H1 (cell line): ENCODE data around the gene TMEM92. TPM values are rescaled to one million over a fixed set of nuclear protein-coding genes. Genes with fewer than 3 reads are reported as not detected.

ENCODE experiments used
- polyA plus RNA-seq, 7 experiments: library from polyadenylated mRNA; depleted of rRNA in 3 of 7; stranded (reverse) in 5 of 7; unstranded in 2 of 7; fragments of >200 nt in 5 of 7; fragments of 200-250 nt in 2 of 7; gene quantifications; 1 replicate in 5 of 7; 2 replicates in 1 of 7; 4 replicates in 1 of 7; pipeline versions ENCODE4 v1.2.1 to v1.2.3, GENCODE V29; 2011 to 2013; ENCODE audit warnings: missing spikeins in 2 of 7, mixed read lengths in 2 of 7
- total RNA-seq: library from RNA; stranded (reverse); fragmentation: NEBNext Ultra II Directional; extraction: Animal tissue kit (Norgen Biotek cat#: 25700); gene quantifications from 2 replicates; pipeline ENCODE4 v1.2.1, GENCODE V29; 2021
- TF ChIP-seq, protein P1 (sequence below): IDR thresholded peaks from 2 replicates; pipeline ENCODE4 v1.6.1; 2012; ENCODE audit warnings: low read length, inconsistent platforms

TMEM92 gene
- total and polyA plus RNA-seq, 2 of the 8 experiments (the other 6 are each of a cell fraction or from before 2014, with no cell fraction given): 11.9 to 24.8 TPM

DNA sequence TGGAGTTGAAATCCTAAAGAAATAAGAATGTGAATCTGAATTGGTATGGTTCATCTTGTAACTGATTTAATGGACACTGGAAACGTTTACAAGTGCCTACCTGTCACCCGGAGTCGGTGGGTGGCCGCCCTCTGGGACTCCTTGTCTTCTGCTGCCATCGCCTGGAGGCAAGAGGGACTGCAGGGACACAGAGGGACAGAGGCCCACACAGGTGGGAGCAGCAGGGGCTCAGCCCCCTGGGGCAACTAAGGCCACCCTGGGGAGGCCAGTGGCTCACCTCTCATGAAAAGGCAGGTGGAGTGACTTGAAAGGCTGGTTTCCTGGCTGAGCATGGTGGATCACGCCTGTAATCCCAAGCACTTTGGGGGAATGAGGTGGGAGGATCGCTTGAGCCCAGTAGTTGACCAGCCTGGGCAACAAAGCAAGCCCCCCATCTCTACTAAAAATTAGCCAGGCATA lies 23.2 kb downstream of the TMEM92 start (continued):
- TF ChIP-seq, protein P1, sequence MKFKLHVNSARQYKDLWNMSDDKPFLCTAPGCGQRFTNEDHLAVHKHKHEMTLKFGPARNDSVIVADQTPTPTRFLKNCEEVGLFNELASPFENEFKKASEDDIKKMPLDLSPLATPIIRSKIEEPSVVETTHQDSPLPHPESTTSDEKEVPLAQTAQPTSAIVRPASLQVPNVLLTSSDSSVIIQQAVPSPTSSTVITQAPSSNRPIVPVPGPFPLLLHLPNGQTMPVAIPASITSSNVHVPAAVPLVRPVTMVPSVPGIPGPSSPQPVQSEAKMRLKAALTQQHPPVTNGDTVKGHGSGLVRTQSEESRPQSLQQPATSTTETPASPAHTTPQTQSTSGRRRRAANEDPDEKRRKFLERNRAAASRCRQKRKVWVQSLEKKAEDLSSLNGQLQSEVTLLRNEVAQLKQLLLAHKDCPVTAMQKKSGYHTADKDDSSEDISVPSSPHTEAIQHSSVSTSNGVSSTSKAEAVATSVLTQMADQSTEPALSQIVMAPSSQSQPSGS: no peak
